Posterior cingulate gyrus (tissue), 11 donors: ENCODE results near the gene TBCCD1.
A peak's percentile ranks its signal among the peaks of the same experiment; 100 is the strongest.

Experiments used
- DNase-seq, 10 donors: peaks; one replicate each; pipeline versions ENCODE4 v3.0.0 to v3.0.0-alpha.2; 2020 to 2021; ENCODE audit warnings: mixed read lengths in 3 of 10
- intact Hi-C: fragments of 100-400 bp; cut with DNase I; formaldehyde crosslinking; loops from one replicate; pipeline ENCODE4 v1.15.1; 2023

Gene TBCCD1

GRCh38 chr3:186567072-186567921, at the start of gene TBCCD1:
TBCCD1 (minus strand) TSS chr3:186567339; CDS start chr3:186564329, 3,010 bp downstream.
- DNase-seq, result peak; percentile 88 to 99 (median 92)
- intact Hi-C loops, result no loop called here

- DNase-seq, result no peak
- intact Hi-C loops, result loop anchor here (5.0 kb wide), 2 partner anchors 44 to 166 kb away; partner anchors contain the start of genes DNAJB11 and EIF4A2
Observed at GRCh38 chr3:186616299-186616617, 49.1 kb upstream of the TBCCD1 start.

GRCh38 chr3:186614597-186615483, 47.7 kb upstream of the TBCCD1 start:
- DNase-seq, result peak; percentile 73 to 97 (median 86)
- intact Hi-C loops, result loop anchor here (1.0 to 5.0 kb wide), 3 partner anchors 43 to 206 kb away; partner anchors contain the start of genes DNAJB11 and EIF4A2

GRCh38 chr3:186614266-186614596, 47.1 kb upstream of the TBCCD1 start:
- intact Hi-C loops, result no loop called here

GRCh38 chr3:186613637-186614265, 46.6 kb upstream of the TBCCD1 start:
- DNase-seq, result no peak
- intact Hi-C loops, result no loop called here

More at GRCh38 chr3:186614266-186614596, 47.1 kb upstream of the TBCCD1 start:
- DNase-seq, result no peak

GRCh38 chr3:186612721-186613636, 45.8 kb upstream of the TBCCD1 start, which contains the start of gene AHSG:
AHSG (plus strand) TSS chr3:186613060; CDS start chr3:186613142, 82 bp downstream.
- no peak for DNase-seq
- intact Hi-C loops, result no loop called here

- no peak for DNase-seq
- intact Hi-C loops, result no loop called here
Observed at GRCh38 chr3:186612065-186612464, 44.9 kb upstream of the TBCCD1 start.

GRCh38 chr3:186609247-186609868, 42.2 kb upstream of the TBCCD1 start:
- intact Hi-C loops, result no loop called here
- no peak for DNase-seq

GRCh38 chr3:186608624-186609215, 41.6 kb upstream of the TBCCD1 start:
- DNase-seq, result no peak
- intact Hi-C loops, result no loop called here

GRCh38 chr3:186605561-186606545, 38.7 kb upstream of the TBCCD1 start:
- DNase-seq, result no peak
- intact Hi-C loops, result no loop called here

- intact Hi-C loops, result no loop called here
- DNase-seq, result no peak
Observed at GRCh38 chr3:186605078-186605477, 37.9 kb upstream of the TBCCD1 start.

GRCh38 chr3:186603159-186603558, 36.0 kb upstream of the TBCCD1 start:
- no peak for DNase-seq

GRCh38 chr3:186600896-186601295, 33.8 kb upstream of the TBCCD1 start:
- intact Hi-C loops, result no loop called here
- DNase-seq, result no peak

More at GRCh38 chr3:186603159-186603558, 36.0 kb upstream of the TBCCD1 start:
- intact Hi-C loops, result no loop called here

- DNase-seq, result no peak
- intact Hi-C loops, result no loop called here
Observed at GRCh38 chr3:186599785-186600166, 32.6 kb upstream of the TBCCD1 start.

- no peak for DNase-seq
- intact Hi-C loops, result no loop called here
Observed at GRCh38 chr3:186599142-186599784, 32.1 kb upstream of the TBCCD1 start.

- intact Hi-C loops, result no loop called here
- DNase-seq, result no peak
Observed at GRCh38 chr3:186598794-186599141, 31.6 kb upstream of the TBCCD1 start.

GRCh38 chr3:186598108-186598784, 31.1 kb upstream of the TBCCD1 start:
- no peak for DNase-seq
- intact Hi-C loops, result no loop called here
